Upper lobe of left lung (tissue), 6 donors: ENCODE measurements around the gene SERHL2. TPM values are rescaled to one million over a fixed set of nuclear protein-coding genes. Genes with fewer than 3 reads are reported as not detected.

Experiments used
- ATAC-seq, 2 donors: fragments of 200-7000 bp; cut with Tn5 transposase; one replicate each; pipeline ENCODE4 v1.9.1; 2022; ENCODE audit warnings: mild to moderate bottlenecking in 2 of 2, moderate library complexity in 2 of 2; ENCODE audit not compliant: low FRiP score in 2 of 2
- DNase-seq, 2 donors: peaks; one replicate each; pipeline ENCODE4 v3.0.0-alpha.2; 2019 to 2020
- H3K27ac ChIP-seq, 4 donors: fragments of 200-600 bp; sonication (generic); one replicate each; pipeline ENCODE4 v1.5.1; 2016 to 2019
- H3K27me3 ChIP-seq, 4 donors: fragments of 200-600 bp; sonication (generic); one replicate each; pipeline ENCODE4 v1.5.1; 2017 to 2019
- H3K36me3 ChIP-seq, 4 donors: fragments of 200-600 bp; sonication (generic); one replicate each; pipeline ENCODE4 v1.5.1; 2016 to 2019
- H3K4me1 ChIP-seq, 4 donors: fragments of 200-600 bp; sonication (generic); one replicate each; pipeline ENCODE4 v1.5.1; 2018 to 2019
- H3K4me3 ChIP-seq, 4 donors: fragments of 200-600 bp; sonication (generic); one replicate each; pipeline ENCODE4 v1.5.1; 2017 to 2019; ENCODE audit warnings: mild to moderate bottlenecking in 2 of 4, moderate library complexity in 1 of 4
- H3K9me3 ChIP-seq, 4 donors: fragments of 200-600 bp; sonication (generic); one replicate each; pipeline ENCODE4 v1.5.1; 2018 to 2019
- CTCF ChIP-seq, 6 experiments: fragments of 450-650 bp in 4 of 6; fragments of 200-600 bp in 2 of 6; sonication (generic) in 2 of 6; IDR thresholded peaks; one replicate each; pipeline ENCODE4 v1.5.1; 2016 to 2019; ENCODE audit warnings: antibody characterized with exemption in 6 of 6
- EP300 ChIP-seq, 4 donors: sonication (generic); formaldehyde crosslinking; IDR thresholded peaks; one replicate each; pipeline ENCODE4 v1.5.1; 2017; ENCODE audit warnings: antibody characterized with exemption in 4 of 4, control low read depth in 2 of 4
- POLR2A ChIP-seq, 4 donors: fragments of 450-650 bp; IDR thresholded peaks; one replicate each; pipeline ENCODE4 v1.5.1; 2016 to 2017; ENCODE audit warnings: antibody characterized with exemption in 4 of 4, mild to moderate bottlenecking in 2 of 4
- POLR2AphosphoS5 ChIP-seq, 2 donors: sonication (generic); formaldehyde crosslinking; IDR thresholded peaks; one replicate each; pipeline ENCODE4 v1.5.1; 2017; ENCODE audit warnings: antibody characterized with exemption in 2 of 2
- WGBS, 2 donors: methylation state at CpG; one replicate each; pipeline ENCODE4 v1.1.5; 2017 to 2018; 5-methylcytosine and 5-hydroxymethylcytosine counted together
- total RNA-seq, 6 donors: library from RNA; depleted of rRNA in 4 of 6; stranded (reverse); fragments of >200 nt in 4 of 6; gene quantifications; one replicate each; pipeline versions ENCODE4 v1.1.0 to v1.2.1, GENCODE V29; 2016 to 2021
- donor health status: DM: no; HTN: no; CAD: no; lungs with moderate emphysema.
- donor health status: DM: no; HTN: yes; CAD: no; lungs with severe emphysema.

SERHL2 gene
- total RNA-seq, 6 donors from 2014 or later = 1.1 to 4.9 (median 2.2) TPM; not detected in 1

- Histone ChIP-seq H3K4me1 (peaks cover 67 to 83% (median 72%) of the 10 kb centered on the region in 4 donors), H3K27me3 (no peaks in the 10 kb centered on the region), H3K27ac (peak overlapping the region; percentile 44 to 98 (median 76)), H3K36me3 (peaks cover 0 to 11% (median 0%) of the 10 kb centered on the region in 4 donors), H3K4me3 (no peak overlapping the region), H3K9me3 (no peaks in the 10 kb centered on the region)
- DNase-seq (no peak), ATAC-seq (no peak)
- TF ChIP-seq POLR2AphosphoS5 (IDR thresholded peaks at IDR 0.05) (no peak), CTCF (IDR thresholded peaks at IDR 0.05) (no peak), POLR2A (IDR thresholded peaks at IDR 0.05) (no peak), EP300 (IDR thresholded peaks at IDR 0.05) (no peak)
- 52 to 61% methylated on average over 9 to 11 of the region's 11 CpGs for WGBS, 2 donors
Measured at GRCh38 chr22:42608823-42609361, 55.1 kb downstream of the SERHL2 start.

GRCh38 chr22:42610186-42610585 lies 56.4 kb downstream of the SERHL2 start:
- Histone ChIP-seq H3K27ac (peak overlapping the region; percentile 44 to 98 (median 76)), H3K36me3 (peaks cover 0 to 11% (median 0%) of the 10 kb centered on the region in 4 donors), H3K4me3 (no peak overlapping the region), H3K4me1 (peaks cover 56 to 72% (median 62%) of the 10 kb centered on the region in 4 donors), H3K9me3 (no peaks in the 10 kb centered on the region), H3K27me3 (no peaks in the 10 kb centered on the region)
- 23 to 29% methylated on average over 5 of the region's 5 CpGs for WGBS, 2 donors
- TF ChIP-seq EP300 (IDR thresholded peaks at IDR 0.05) (no peak), POLR2AphosphoS5 (IDR thresholded peaks at IDR 0.05) (peak in 1 of 2 donors; percentile 25), POLR2A (IDR thresholded peaks at IDR 0.05) (no peak)
- DNase-seq = no peak
- ATAC-seq = no peak

GRCh38 chr22:42611051-42611450 lies 57.3 kb downstream of the SERHL2 start:
- Histone ChIP-seq H3K9me3 (no peaks in the 10 kb centered on the region), H3K27me3 (no peaks in the 10 kb centered on the region), H3K4me3 (no peak overlapping the region), H3K27ac (peak overlapping the region in 3 of 4 donors; percentile 58 to 98 (median 95)), H3K36me3 (peaks cover 0 to 11% (median 0%) of the 10 kb centered on the region in 4 donors), H3K4me1 (peaks cover 60 to 72% (median 62%) of the 10 kb centered on the region in 4 donors)
- 67 to 100% methylated on average over 1 of the region's 1 CpG for WGBS, 2 donors
- TF ChIP-seq CTCF (IDR thresholded peaks at IDR 0.05) (no peak), EP300 (IDR thresholded peaks at IDR 0.05) (no peak), POLR2AphosphoS5 (IDR thresholded peaks at IDR 0.05) (peak in 1 of 2 donors; percentile 10)
- ATAC-seq (no peak), DNase-seq (no peak)

- Histone ChIP-seq H3K27ac (peak overlapping the region in 3 of 4 donors; percentile 95 to 99 (median 98)), H3K36me3 (peaks cover 0 to 11% (median 0%) of the 10 kb centered on the region in 4 donors), H3K4me1 (peaks cover 65 to 84% (median 71%) of the 10 kb centered on the region in 4 donors), H3K9me3 (no peaks in the 10 kb centered on the region), H3K4me3 (peak overlapping the region in 1 of 4 donors; percentile 93), H3K27me3 (no peaks in the 10 kb centered on the region)
- no peak for DNase-seq
- TF ChIP-seq EP300 (IDR thresholded peaks at IDR 0.05) (no peak), POLR2AphosphoS5 (IDR thresholded peaks at IDR 0.05) (no peak), POLR2A (IDR thresholded peaks at IDR 0.05) (no peak), CTCF (IDR thresholded peaks at IDR 0.05) (no peak)
- 71 to 75% methylated on average over 9 to 11 of the region's 11 CpGs for WGBS, 2 donors
- no peak for ATAC-seq
Measured at GRCh38 chr22:42612336-42612735, 58.6 kb downstream of the SERHL2 start.

- peak overlapping the region; percentile 62 to 93 (median 75) for H3K4me3 ChIP-seq
- no peaks in the 10 kb centered on the region for H3K9me3 ChIP-seq
- DNase-seq = no peak
- ATAC-seq = no peak
- no peaks in the 10 kb centered on the region for H3K27me3 ChIP-seq
- H3K4me1 ChIP-seq = peaks cover 54 to 71% (median 65%) of the 10 kb centered on the region in 4 donors
- peaks cover 0 to 8% (median 2%) of the 10 kb centered on the region in 4 donors for H3K36me3 ChIP-seq
- TF ChIP-seq POLR2A (IDR thresholded peaks at IDR 0.05) (no peak), CTCF (IDR thresholded peaks at IDR 0.05) (no peak), EP300 (IDR thresholded peaks at IDR 0.05) (no peak), POLR2AphosphoS5 (IDR thresholded peaks at IDR 0.05) (no peak)
- WGBS, 2 donors = 0 to 1% methylated on average over 10 of the region's 10 CpGs
- H3K27ac ChIP-seq = peak overlapping the region; percentile 95 to 99 (median 98)
Measured at GRCh38 chr22:42613872-42614301, 60.1 kb downstream of the SERHL2 start.
